GM20000 (cell line): Measurements from ENCODE around the gene SLC6A1.

Experiments used
- DNase-seq: peaks from one replicate; pipeline ENCODE4 v3.0.0; 2012; ENCODE audit warnings: low spot score
- CTCF ChIP-seq: IDR thresholded peaks from 2 replicates; pipeline ENCODE4 v1.5.1; 2012; ENCODE audit warnings: mild to moderate bottlenecking, control low read depth; ENCODE audit errors: extremely low read depth, missing control alignments

SLC6A1 gene

GRCh38 chr3:11022115-11022514 is 29.6 kb downstream of the SLC6A1 start:
- DNase-seq, result no peak
- TF ChIP-seq CTCF, result no peak

DNA sequence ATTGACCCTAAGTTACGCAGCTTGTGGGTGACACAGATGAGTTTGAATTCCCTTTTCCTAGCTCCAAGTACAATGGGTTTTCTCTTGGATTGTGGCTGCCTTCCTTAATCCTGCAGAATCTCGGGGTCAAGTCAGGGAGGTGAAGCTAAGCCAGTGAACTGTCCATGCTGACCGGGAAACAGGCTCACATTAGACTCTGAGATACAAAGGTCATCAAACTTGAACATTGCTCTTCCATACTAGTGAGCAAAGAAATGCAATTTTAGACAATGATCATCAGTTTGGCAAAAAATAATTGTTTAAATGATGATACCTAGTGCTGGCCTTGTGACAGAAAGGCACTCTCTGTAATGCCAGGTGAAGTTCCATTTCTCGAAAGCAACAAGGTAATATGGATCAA is 31.6 kb downstream of the SLC6A1 start:
- DNase-seq, result no peak
- TF ChIP-seq CTCF, result no peak

GRCh38 chr3:11029948-11030347 is 37.4 kb downstream of the SLC6A1 start:
- no peak for DNase-seq
- no peak for TF ChIP-seq CTCF

GRCh38 chr3:11033871-11034270 is 41.3 kb downstream of the SLC6A1 start:
- no peak for TF ChIP-seq CTCF
- DNase-seq, result no peak

DNA sequence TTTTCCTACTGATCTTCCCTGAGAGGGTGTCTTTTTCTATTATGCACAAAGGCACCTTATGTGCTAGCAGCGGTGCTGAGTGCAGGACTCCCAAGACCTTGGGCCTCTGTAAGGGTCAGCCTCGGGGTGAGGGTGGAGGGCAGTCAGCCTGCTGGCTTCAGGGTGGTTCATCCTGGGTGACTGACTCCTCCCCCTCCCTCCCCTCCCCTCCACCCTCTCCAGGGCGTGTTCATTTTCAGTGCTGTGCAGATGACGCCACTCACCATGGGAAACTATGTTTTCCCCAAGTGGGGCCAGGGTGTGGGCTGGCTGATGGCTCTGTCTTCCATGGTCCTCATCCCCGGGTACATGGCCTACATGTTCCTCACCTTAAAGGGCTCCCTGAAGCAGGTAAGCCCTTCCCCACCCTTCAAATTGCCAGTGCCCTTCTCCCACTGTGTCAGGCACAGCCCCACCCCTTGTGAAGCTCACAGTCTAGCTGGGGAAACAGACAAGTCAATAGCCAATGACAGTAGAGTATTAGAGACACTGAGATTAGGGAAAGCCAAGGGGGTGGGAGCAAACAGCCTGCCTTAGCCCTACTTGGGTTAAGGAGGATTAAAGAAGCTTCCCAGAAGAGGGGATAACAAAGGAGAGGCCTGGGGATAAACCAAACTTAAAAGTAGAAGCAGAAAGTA is 41.9 kb downstream of the SLC6A1 start:
- DNase-seq, result no peak
- TF ChIP-seq CTCF, result no peak

DNA sequence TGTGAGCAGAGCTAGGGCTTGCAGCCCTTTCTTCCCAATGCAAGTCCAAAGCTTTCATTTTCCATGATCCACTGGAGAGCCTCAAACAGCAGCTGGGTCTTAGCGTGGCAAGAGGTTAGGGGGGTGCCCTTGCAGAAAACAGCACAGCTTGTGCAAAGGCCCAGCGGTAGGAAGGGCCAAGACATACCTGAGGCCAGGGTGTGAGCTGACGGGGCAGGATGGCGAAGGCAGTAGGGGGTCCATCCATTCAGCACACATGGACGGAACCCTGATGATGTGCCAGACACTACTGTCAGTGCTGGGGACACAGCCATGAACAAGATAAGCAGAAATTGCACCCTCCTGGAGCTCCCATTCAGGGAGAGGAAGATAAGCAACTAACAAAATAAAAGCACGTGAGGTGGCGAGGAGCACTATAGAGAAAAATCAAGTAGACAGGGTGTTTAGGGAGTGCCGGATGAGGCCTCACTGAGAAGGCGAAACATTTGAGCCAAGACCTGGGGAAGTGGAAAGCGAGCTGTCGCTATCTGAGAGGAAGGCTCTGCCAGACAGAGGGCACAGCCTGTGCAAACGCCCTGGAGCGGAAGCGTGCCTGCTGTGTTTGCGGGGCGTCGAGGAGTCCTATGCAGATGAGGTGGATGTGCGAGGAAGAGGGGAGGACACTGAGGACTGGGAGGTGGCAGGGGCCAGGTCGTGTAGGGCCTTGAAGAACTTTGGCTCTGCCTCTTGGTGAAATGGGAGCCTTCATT is 43.4 kb downstream of the SLC6A1 start:
- no peak for TF ChIP-seq CTCF
- no peak for DNase-seq

DNA sequence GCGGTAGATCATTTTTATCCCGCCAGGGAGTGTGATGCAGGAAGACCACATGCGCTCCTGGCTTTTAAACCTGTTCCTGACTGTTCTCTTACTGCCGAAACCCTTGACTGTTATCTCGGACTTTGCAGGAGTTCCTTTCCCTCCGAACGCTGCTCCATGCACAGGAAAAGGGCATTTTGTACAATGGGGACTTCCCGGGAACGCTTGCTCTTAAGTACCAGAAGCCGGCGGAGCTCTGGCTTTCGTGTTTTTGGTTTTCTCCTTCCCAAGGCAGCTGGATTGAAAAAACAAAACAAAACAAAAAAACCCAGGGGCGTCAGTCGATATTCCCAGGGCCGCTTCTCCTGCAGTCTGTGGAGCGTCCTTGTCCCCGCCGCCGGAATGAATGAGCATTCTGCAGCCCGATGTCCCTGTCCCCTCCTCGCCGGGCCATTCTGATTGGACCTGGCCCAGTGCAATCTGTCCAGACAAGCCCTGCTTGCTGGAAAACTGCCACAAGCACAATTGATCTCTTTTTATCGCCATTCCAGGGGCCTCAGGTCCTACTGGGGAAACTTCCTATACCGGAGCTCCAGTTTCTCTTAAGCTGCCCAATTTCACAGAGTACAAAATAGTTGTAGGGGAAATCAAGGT is 44.8 kb downstream of the SLC6A1 start:
- no peak for TF ChIP-seq CTCF

More for the DNA sequence above, 44.8 kb downstream of the SLC6A1 start:
- DNase-seq, result no peak
